ENCODE measurements around the gene DLAT.

DNA sequence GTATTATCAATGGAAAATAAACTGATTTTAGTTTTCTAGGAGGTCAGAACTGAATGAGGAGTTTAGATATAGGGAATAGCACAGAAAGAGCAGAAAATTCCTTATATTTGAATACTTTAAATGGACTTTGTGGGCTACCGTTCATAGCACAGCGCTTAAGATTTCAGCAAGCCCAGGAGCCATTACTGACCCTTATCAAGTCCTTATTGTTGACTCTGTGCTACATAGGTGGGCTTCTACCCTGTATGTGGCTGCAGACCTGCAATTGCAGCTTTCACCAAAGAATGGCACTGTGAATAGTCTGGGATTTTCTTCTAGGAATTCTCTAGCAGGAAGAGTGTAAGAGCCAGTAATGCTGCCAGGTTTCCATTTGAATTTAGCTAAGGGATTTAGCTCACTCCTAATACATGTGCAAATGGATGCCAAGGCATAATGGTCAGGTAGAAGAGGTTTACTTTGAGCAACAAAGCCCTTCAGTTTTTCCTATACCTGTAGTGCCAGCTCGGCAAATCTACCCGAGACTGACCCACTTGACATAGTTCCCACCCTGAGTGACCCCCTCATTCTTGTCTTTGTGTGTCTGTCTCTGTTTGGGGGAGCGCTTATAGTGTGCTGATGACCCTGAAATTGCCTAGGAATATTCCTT, 42.5 kb upstream of the DLAT start:
- TF ChIP-seq, protein P1, sequence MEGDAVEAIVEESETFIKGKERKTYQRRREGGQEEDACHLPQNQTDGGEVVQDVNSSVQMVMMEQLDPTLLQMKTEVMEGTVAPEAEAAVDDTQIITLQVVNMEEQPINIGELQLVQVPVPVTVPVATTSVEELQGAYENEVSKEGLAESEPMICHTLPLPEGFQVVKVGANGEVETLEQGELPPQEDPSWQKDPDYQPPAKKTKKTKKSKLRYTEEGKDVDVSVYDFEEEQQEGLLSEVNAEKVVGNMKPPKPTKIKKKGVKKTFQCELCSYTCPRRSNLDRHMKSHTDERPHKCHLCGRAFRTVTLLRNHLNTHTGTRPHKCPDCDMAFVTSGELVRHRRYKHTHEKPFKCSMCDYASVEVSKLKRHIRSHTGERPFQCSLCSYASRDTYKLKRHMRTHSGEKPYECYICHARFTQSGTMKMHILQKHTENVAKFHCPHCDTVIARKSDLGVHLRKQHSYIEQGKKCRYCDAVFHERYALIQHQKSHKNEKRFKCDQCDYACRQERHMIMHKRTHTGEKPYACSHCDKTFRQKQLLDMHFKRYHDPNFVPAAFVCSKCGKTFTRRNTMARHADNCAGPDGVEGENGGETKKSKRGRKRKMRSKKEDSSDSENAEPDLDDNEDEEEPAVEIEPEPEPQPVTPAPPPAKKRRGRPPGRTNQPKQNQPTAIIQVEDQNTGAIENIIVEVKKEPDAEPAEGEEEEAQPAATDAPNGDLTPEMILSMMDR (conservative IDR thresholded peaks at IDR 0.05 in 1 of 2, IDR thresholded peaks at IDR 0.05 in 1 of 2; ENCODE audit: extremely low read depth in 1 of 2, insufficient read depth in 1 of 2, low read depth in 1 of 2, low read length in 2 of 2): no peak
- TF ChIP-seq EZH2 (IDR thresholded peaks at IDR 0.05; ENCODE audit: borderline replicate concordance, low read length): no peak

Measured in mammary epithelial cell (primary cell).